OCI-LY7 (cell line): ENCODE data around the gene COL18A1. TPM values are rescaled to one million over a fixed set of nuclear protein-coding genes. Genes with fewer than 3 reads are reported as not detected.
A peak's percentile ranks its signal among the peaks of the same experiment; 100 is the strongest.
"Not testable (repeated sequence)": the region's sequence is repeated elsewhere in the genome, so short reads cannot be mapped to it uniquely, and the experiment has no call there.

ENCODE experiments used
- BruUV-seq: library from RNA; stranded (reverse); fragments of 400-500 nt; replicated peaks from 2 replicates; lab custom pipeline; 2021; lab: Mats Ljungman, UMichigan
- CTCF ChIA-PET: fragments of 300-600 bp; sonication (Branson Sonifier 250); formaldehyde crosslinking; loops from one replicate; lab custom pipeline; 2022; ENCODE audit warnings: antibody characterized with exemption; ENCODE audit not compliant: unreplicated experiment; lab: Charles Lee
- POLR2A ChIA-PET: fragments of 300-600 bp; sonication (Branson Sonifier 250); formaldehyde crosslinking; loops from one replicate; lab custom pipeline; 2022; ENCODE audit warnings: antibody characterized with exemption; lab: Charles Lee
- DNase-seq: peaks from one replicate; pipeline ENCODE4 v3.0.0-alpha.2; 2015; ENCODE audit warnings: low spot score
- H2AFZ ChIP-seq: fragments of 200-600 bp; sonication (generic), shearing (Covaris generic); 2 replicates; pipeline ENCODE4 v1.6.1; 2014; ENCODE audit warnings: mild to moderate bottlenecking, antibody characterized with exemption, low read length, moderate library complexity
- H3K27ac ChIP-seq: fragments of 200-600 bp; sonication (generic); 2 replicates; pipeline ENCODE4 v1.5.1; 2014; ENCODE audit warnings: mixed run types, low read depth, mild to moderate bottlenecking, moderate library complexity, low read length, inconsistent platforms; ENCODE audit not compliant: poor library complexity, severe bottlenecking
- H3K36me3 ChIP-seq: fragments of 200-600 bp; sonication (generic); 2 replicates; pipeline ENCODE4 v1.6.1; 2014; ENCODE audit warnings: mild to moderate bottlenecking, antibody characterized with exemption, low read length, moderate library complexity, mixed read lengths; ENCODE audit not compliant: insufficient read depth
- H3K4me1 ChIP-seq: fragments of 200-600 bp; sonication (generic); 2 replicates; pipeline ENCODE4 v1.5.1; 2014; ENCODE audit warnings: mild to moderate bottlenecking, low read length; ENCODE audit not compliant: insufficient read depth, poor library complexity, severe bottlenecking
- H3K4me2 ChIP-seq: fragments of 200-600 bp; sonication (generic); 2 replicates; pipeline ENCODE4 v1.6.1; 2014; ENCODE audit warnings: mild to moderate bottlenecking, low read length
- H3K4me3 ChIP-seq: fragments of 200-600 bp; sonication (generic); 2 replicates; pipeline ENCODE4 v1.5.1; 2014; ENCODE audit warnings: mild to moderate bottlenecking, low read depth, low read length; ENCODE audit not compliant: poor library complexity, severe bottlenecking
- H3K79me2 ChIP-seq: fragments of 200-600 bp; sonication (generic); 2 replicates; pipeline ENCODE4 v1.6.1; 2016; ENCODE audit warnings: low read depth, mild to moderate bottlenecking, low read length, moderate library complexity, mixed read lengths; ENCODE audit not compliant: insufficient read depth
- H3K9me2 ChIP-seq: fragments of 200-600 bp; sonication (generic); 2 replicates; pipeline ENCODE4 v1.6.1; 2016; ENCODE audit warnings: mild to moderate bottlenecking, low read length, mixed read lengths; ENCODE audit not compliant: insufficient read depth
- H3K9me3 ChIP-seq: fragments of 200-600 bp; sonication (generic); 2 replicates; pipeline ENCODE4 v1.6.1; 2014; ENCODE audit warnings: mild to moderate bottlenecking, mixed run types, low read length, mixed read lengths
- H4K20me1 ChIP-seq: fragments of 200-600 bp; sonication (generic); 2 replicates; pipeline ENCODE4 v1.6.1; 2014; ENCODE audit warnings: mild to moderate bottlenecking, antibody characterized with exemption, low read length, moderate library complexity, mixed read lengths; ENCODE audit not compliant: insufficient read depth
- EZH2phosphoT487 ChIP-seq: fragments of 200-600 bp; sonication (generic); IDR thresholded peaks from 2 replicates; pipeline ENCODE4 v1.6.1; 2018; ENCODE audit warnings: low read depth, borderline replicate concordance, mild to moderate bottlenecking, mixed run types, antibody characterized with exemption, low read length, moderate library complexity, mixed read lengths
- intact Hi-C: fragments of 100-400 bp; cut with micrococcal nuclease; formaldehyde crosslinking; loops from one replicate; pipeline ENCODE4 v1.10.0; 2022; ENCODE audit not compliant: unreplicated experiment
- total RNA-seq, 2 experiments: library from RNA; depleted of rRNA in 1 of 2; stranded (reverse); fragments of >200 nt in 1 of 2; shearing (Covaris generic) in 1 of 2; gene quantifications; 2 replicates each; pipeline ENCODE4 v1.2.3, GENCODE V29; 2014 to 2022
- TF ChIP-seq, protein P1 (sequence below): fragments of 200-600 bp; sonication (generic); conservative IDR thresholded peaks from 2 replicates; pipeline ENCODE4 v1.5.1; 2014; ENCODE audit warnings: mild to moderate bottlenecking, antibody characterized with exemption, low read length, moderate library complexity, mixed read lengths

The COL18A1 gene
- total RNA-seq, 2 experiments from 2014 or later = 0.23 to 7.4 TPM

DNA sequence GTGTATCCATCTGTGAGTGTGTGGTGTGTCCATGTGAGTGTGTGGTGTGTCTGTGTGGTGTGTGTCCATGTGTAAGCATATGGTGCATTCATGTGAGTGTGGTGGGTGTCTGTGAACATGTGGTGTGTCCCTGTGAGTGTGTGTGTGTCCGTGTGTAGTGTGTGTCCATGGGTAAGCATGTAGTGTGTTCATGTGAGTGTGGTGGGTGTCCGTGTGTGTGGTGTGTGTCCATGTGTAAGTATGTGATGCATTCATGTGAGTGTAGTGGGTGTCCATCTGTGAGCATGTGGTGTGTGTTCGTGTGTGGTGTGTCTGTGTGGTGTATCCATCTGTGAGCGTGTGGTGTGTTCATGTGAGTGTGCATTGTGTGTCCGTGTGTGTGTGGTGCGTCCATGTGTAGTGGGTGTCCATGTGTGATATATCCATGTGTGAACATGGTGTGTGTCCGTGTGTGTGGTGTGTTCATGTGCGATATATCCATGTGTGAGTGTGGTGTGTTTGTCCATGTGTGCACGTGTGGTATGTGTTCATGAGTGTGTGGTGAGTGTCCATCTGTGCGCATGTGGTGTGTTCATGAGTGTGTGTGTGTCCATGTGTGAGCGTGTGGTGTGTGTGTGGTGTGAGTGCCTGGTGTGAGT lies 124.9 kb downstream of the COL18A1 start:
- H4K20me1 ChIP-seq = no peaks in the 10 kb centered on the region
- no peak overlapping the region for H3K27ac ChIP-seq
- CTCF ChIA-PET = no interaction called here
- no peaks in the 10 kb centered on the region for H3K9me2 ChIP-seq
- no peak overlapping the region for H3K4me3 ChIP-seq
- H3K36me3 ChIP-seq = peaks cover 29% of the 10 kb centered on the region
- H3K9me3 ChIP-seq = no peaks in the 10 kb centered on the region
- H2AFZ ChIP-seq = no peak overlapping the region
- no peaks in the 10 kb centered on the region for H3K4me1 ChIP-seq
- no peak for DNase-seq
- POLR2A ChIA-PET = no interaction called here
- no peak overlapping the region for H3K4me2 ChIP-seq
- no peak for TF ChIP-seq EZH2phosphoT487
- TF ChIP-seq, protein P1, sequence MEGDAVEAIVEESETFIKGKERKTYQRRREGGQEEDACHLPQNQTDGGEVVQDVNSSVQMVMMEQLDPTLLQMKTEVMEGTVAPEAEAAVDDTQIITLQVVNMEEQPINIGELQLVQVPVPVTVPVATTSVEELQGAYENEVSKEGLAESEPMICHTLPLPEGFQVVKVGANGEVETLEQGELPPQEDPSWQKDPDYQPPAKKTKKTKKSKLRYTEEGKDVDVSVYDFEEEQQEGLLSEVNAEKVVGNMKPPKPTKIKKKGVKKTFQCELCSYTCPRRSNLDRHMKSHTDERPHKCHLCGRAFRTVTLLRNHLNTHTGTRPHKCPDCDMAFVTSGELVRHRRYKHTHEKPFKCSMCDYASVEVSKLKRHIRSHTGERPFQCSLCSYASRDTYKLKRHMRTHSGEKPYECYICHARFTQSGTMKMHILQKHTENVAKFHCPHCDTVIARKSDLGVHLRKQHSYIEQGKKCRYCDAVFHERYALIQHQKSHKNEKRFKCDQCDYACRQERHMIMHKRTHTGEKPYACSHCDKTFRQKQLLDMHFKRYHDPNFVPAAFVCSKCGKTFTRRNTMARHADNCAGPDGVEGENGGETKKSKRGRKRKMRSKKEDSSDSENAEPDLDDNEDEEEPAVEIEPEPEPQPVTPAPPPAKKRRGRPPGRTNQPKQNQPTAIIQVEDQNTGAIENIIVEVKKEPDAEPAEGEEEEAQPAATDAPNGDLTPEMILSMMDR = no peak
- intact Hi-C loops = no loop called here
- TSS peak; percentile 60 for BruUV-seq
- H3K79me2 ChIP-seq = no peaks in the 10 kb centered on the region

DNA sequence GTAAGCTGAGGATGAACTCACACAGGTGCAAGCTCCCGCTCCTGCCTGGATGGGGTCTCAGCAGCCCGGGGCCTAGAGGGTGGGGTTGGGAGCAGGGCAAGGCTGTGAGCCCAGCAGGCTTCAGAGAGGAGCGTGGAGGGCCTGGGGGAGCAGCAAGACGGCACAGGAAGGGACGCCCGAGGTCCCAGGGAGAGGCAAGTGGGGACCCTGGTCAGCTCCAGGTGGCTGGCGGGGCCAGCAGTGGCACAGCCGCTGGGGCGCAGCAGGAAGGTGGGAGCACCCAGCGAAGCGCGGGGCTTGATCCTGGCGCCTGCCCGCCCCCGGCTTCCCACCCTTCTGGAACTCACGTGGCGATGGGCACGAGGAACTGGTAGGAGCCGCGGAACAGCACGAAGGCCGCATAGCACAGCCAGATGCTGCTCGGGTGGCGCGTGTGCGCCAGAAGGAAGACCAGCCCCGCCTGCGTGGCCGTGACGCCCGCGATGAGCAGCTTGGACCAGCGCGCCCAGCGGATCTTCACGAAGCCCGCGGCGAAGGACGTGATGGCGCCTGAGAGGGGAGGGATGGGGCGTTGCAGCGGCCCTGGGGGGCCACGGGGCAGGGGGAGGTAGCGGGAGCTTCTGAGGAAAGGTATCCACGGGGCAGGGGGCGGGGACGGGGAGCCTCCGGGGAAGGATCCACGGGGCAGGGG lies 125.6 kb downstream of the COL18A1 start:
- Histone ChIP-seq H3K27ac (no peak overlapping the region), H3K9me2 (no peaks in the 10 kb centered on the region), H3K4me1 (no peaks in the 10 kb centered on the region), H3K4me3 (no peak overlapping the region), H3K36me3 (peaks cover 24% of the 10 kb centered on the region), H3K4me2 (no peak overlapping the region), H4K20me1 (no peaks in the 10 kb centered on the region), H3K79me2 (no peaks in the 10 kb centered on the region), H2AFZ (no peak overlapping the region), H3K9me3 (no peaks in the 10 kb centered on the region)
- ChIA-PET CTCF (no interaction called here), POLR2A (no interaction called here)
- intact Hi-C loops = no loop called here
- DNase-seq = no peak
- no peak for TF ChIP-seq EZH2phosphoT487
- TF ChIP-seq, protein P1 = no peak
- BruUV-seq = no TSS peak

DNA sequence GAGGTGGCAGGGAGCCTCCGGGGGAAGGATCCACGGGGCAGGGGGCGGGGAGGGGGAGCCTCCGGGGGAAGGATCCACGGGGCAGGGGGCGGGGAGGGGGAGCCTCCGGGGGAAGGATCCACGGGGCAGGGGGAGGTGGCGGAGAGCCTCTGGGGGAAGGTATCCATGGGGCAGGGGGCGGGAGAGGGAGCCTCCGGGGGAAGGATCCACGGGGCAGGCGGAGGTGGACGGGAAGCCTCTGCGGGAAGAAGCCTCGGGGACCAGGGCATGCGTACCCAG lies 126.1 kb downstream of the COL18A1 start:
- H3K4me3 ChIP-seq, H2AFZ ChIP-seq, CTCF ChIA-PET, H4K20me1 ChIP-seq, H3K9me2 ChIP-seq, BruUV-seq, POLR2A ChIA-PET, H3K9me3 ChIP-seq, H3K4me1 ChIP-seq, H3K27ac ChIP-seq, H3K79me2 ChIP-seq, intact Hi-C loops, H3K4me2 ChIP-seq, DNase-seq: not testable (repeated sequence)
- H3K36me3 ChIP-seq = peaks cover 22% of the 10 kb centered on the region
